Colonic mucosa (tissue), 4 donors: ENCODE data around the gene TMEM150A. TPM values are rescaled to one million over a fixed set of nuclear protein-coding genes. Genes with fewer than 3 reads are reported as not detected.

Source experiments
- DNase-seq: peaks from one replicate; pipeline ENCODE4 v3.0.0-alpha.2; 2020
- H3K27ac ChIP-seq: fragments of 200-600 bp; one replicate; pipeline ENCODE4 v1.8.0; 2021
- H3K27me3 ChIP-seq: fragments of 200-600 bp; one replicate; pipeline ENCODE4 v1.8.0; 2021
- H3K36me3 ChIP-seq: fragments of 200-600 bp; one replicate; pipeline ENCODE4 v1.8.0; 2021
- H3K4me1 ChIP-seq: fragments of 200-600 bp; one replicate; pipeline ENCODE4 v1.8.0; 2021; ENCODE audit warnings: mild to moderate bottlenecking
- H3K4me3 ChIP-seq: fragments of 200-600 bp; one replicate; pipeline ENCODE4 v1.8.0; 2021
- H3K9ac ChIP-seq, 2 donors: one replicate each; pipeline ENCODE4 v1.7.0; 2013; ENCODE audit warnings: control low read depth in 2 of 2, low read depth in 2 of 2, low read length in 2 of 2
- H3K9me3 ChIP-seq: fragments of 200-600 bp; one replicate; pipeline ENCODE4 v1.8.0; 2021
- intact Hi-C: fragments of 100-400 bp; cut with DNase I; formaldehyde crosslinking; loops from one replicate; pipeline ENCODE4 v1.14.1; 2022
- total RNA-seq, 2 donors: library from RNA; stranded (reverse); fragmentation: NEBNext Ultra II Directional in 1 of 2; extraction: Animal tissue kit (Norgen Biotek cat#: 25700) in 1 of 2; gene quantifications; one replicate each; pipeline ENCODE4 v1.2.1, GENCODE V29; 2021
- TF ChIP-seq, protein P1 (sequence below): fragments of 200-600 bp; IDR thresholded peaks from one replicate; pipeline ENCODE4 v1.8.0; 2022; ENCODE audit warnings: antibody characterized with exemption, mild to moderate bottlenecking
- donor health status: healthy.
- donor health status: DM: no; HTN: no; CAD: no.
- donor health status: DM: no; HTN: no; CAD: no.

Gene TMEM150A
- total RNA-seq, 2 donors from 2014 or later = 5.2 to 7.2 TPM

GRCh38 chr2:85549826-85550225, 52.7 kb downstream of the TMEM150A start:
- Histone ChIP-seq H3K9ac (no peak overlapping the region), H3K27ac (no peak overlapping the region), H3K9me3 (no peaks in the 10 kb centered on the region), H3K27me3 (no peaks in the 10 kb centered on the region), H3K4me3 (no peak overlapping the region), H3K36me3 (peaks cover 11% of the 10 kb centered on the region), H3K4me1 (no peaks in the 10 kb centered on the region)
- no peak for DNase-seq
- TF ChIP-seq, protein P1, sequence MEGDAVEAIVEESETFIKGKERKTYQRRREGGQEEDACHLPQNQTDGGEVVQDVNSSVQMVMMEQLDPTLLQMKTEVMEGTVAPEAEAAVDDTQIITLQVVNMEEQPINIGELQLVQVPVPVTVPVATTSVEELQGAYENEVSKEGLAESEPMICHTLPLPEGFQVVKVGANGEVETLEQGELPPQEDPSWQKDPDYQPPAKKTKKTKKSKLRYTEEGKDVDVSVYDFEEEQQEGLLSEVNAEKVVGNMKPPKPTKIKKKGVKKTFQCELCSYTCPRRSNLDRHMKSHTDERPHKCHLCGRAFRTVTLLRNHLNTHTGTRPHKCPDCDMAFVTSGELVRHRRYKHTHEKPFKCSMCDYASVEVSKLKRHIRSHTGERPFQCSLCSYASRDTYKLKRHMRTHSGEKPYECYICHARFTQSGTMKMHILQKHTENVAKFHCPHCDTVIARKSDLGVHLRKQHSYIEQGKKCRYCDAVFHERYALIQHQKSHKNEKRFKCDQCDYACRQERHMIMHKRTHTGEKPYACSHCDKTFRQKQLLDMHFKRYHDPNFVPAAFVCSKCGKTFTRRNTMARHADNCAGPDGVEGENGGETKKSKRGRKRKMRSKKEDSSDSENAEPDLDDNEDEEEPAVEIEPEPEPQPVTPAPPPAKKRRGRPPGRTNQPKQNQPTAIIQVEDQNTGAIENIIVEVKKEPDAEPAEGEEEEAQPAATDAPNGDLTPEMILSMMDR = no peak
- intact Hi-C loops = loop anchor here (10.0 kb wide), 1 partner anchor 155 kb away; no protein-coding TSS in a partner anchor

- Histone ChIP-seq H3K9me3 (no peaks in the 10 kb centered on the region), H3K27me3 (no peaks in the 10 kb centered on the region), H3K4me3 (no peak overlapping the region), H3K9ac (no peak overlapping the region), H3K36me3 (peaks cover 17% of the 10 kb centered on the region), H3K27ac (no peak overlapping the region), H3K4me1 (no peaks in the 10 kb centered on the region)
- DNase-seq = no peak
- TF ChIP-seq, protein P1 = no peak
- intact Hi-C loops = no loop called here
Observed at GRCh38 chr2:85549095-85549494, 53.4 kb downstream of the TMEM150A start.

- no peak overlapping the region for H3K9ac ChIP-seq
- H3K27ac ChIP-seq = no peak overlapping the region
- H3K4me3 ChIP-seq = no peak overlapping the region
- H3K9me3 ChIP-seq = no peaks in the 10 kb centered on the region
- no peaks in the 10 kb centered on the region for H3K27me3 ChIP-seq
- no peak for DNase-seq
- H3K4me1 ChIP-seq = no peaks in the 10 kb centered on the region
- H3K36me3 ChIP-seq = peaks cover 19% of the 10 kb centered on the region
- TF ChIP-seq, protein P1 = no peak
- intact Hi-C loops = no loop called here
Observed at GRCh38 chr2:85548608-85548900, 53.9 kb downstream of the TMEM150A start.

Other genes starting within 250 kb of the TMEM150A start
- 100 to 1,000 TPM; 145 to 190 TPM for gene RETSAT, start 248.2 kb downstream of the TMEM150A start, total RNA-seq
- 10 to 100 TPM; 13.4 to 19.4 TPM for gene ELMOD3, start 247.9 kb downstream of the TMEM150A start, total RNA-seq
- gene CAPG, start 192.3 kb downstream of the TMEM150A start, total RNA-seq = 100 to 1,000 TPM; 102 to 105 TPM
- gene SH2D6, start 184.0 kb downstream of the TMEM150A start, total RNA-seq = 1 to 10 TPM; 1.6 to 9.2 TPM
- 100 to 1,000 TPM; 105 to 156 TPM for gene MAT2A, start 63.5 kb downstream of the TMEM150A start, total RNA-seq
- 10 to 100 TPM; 25.7 to 49.9 TPM for gene GGCX, start 41.2 kb downstream of the TMEM150A start, total RNA-seq
- gene VAMP8, start 25.1 kb downstream of the TMEM150A start, total RNA-seq = 100 to 1,000 TPM; 185 to 222 TPM
- 10 to 100 TPM; 14.0 to 16.9 TPM for gene VAMP5, start 18.3 kb downstream of the TMEM150A start, total RNA-seq
- gene RNF181, start 7.0 kb downstream of the TMEM150A start, total RNA-seq = 100 to 1,000 TPM in 1 of 2 donors, 10 to 100 TPM in 1; 86.0 to 106 TPM
- 10 to 100 TPM; 36.8 to 40.5 TPM for gene C2orf68, start 9.4 kb upstream of the TMEM150A start, total RNA-seq
- gene USP39, start 13.5 kb upstream of the TMEM150A start, total RNA-seq = 10 to 100 TPM; 39.1 to 50.5 TPM
- 10 to 100 TPM in 1 of 2 donors, under 1 TPM in 1; 0.29 to 17.3 TPM for gene SFTPB, start 65.5 kb upstream of the TMEM150A start, total RNA-seq
- gene GNLY, start 91.7 kb upstream of the TMEM150A start, total RNA-seq = 1 to 10 TPM in 1 of 2 donors, under 1 TPM in 1; 0.32 to 4.7 TPM
- gene ATOH8, start 151.3 kb upstream of the TMEM150A start, total RNA-seq = 1 to 10 TPM; 2.5 TPM